HG03575 (cell line): Measurements from ENCODE around the gene DLK1.

ENCODE experiments used
- ATAC-seq: cut with Tn5 transposase; IDR thresholded peaks from one replicate; pipeline ENCODE4 v1.9.1; 2021; ENCODE audit not compliant: unreplicated experiment, insufficient number of reproducible peaks, low FRiP score; ENCODE audit errors: extremely low read depth

Gene DLK1

DNA sequence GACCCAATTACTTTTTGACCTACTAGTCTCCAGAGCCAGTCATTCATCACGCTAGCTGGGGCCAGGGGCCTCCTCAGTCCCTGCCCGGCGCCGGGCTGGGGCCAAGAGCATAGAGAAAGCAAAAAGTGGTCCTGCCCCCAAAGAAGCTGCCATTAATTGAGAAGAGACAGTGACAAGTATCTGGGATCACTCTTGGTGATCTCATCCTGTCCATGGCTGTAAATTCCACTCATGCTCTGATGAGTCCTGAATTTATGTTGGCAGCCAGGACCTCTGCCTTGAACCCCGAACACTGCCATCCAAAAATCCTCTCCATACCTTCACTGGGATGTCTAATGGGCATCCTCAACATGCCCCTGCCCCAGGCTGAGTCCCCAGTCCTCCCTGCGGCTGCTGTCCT lies 34.4 kb upstream of the DLK1 start:
- ATAC-seq: no peak

DNA sequence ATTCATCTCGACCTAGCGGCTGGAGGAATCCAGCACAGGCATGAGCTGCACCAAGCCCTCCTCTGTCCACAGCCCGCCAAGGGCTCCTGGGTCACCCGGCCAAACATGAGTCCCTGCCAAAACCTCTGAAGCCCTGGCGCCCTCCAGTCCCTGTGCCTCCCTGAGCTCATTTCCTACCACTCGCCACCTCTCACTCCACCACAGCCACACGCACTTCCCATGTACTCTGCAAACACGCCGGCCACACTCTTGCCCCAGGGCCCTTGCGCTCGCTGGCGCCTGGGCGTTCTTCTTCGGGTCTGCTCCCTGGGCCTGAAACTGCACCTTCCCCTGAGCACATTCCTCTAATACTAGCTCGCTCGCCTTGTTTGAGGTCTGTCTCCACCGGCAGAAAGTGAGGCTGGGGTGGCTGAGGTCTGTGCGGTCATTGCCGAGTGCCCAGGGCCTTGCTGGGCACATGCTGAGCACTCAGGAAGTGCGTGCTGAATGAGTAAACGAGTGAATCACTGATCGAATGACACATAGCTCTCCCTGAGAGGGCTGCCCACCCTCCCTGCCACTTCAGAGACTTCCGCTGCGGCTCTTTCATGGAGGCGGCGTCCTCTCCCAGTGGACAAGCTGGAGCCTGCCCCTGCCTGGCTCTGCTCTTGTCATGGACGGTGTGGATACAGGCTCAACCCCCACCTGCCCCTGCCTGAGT lies 33.7 kb upstream of the DLK1 start:
- ATAC-seq: no peak

DNA sequence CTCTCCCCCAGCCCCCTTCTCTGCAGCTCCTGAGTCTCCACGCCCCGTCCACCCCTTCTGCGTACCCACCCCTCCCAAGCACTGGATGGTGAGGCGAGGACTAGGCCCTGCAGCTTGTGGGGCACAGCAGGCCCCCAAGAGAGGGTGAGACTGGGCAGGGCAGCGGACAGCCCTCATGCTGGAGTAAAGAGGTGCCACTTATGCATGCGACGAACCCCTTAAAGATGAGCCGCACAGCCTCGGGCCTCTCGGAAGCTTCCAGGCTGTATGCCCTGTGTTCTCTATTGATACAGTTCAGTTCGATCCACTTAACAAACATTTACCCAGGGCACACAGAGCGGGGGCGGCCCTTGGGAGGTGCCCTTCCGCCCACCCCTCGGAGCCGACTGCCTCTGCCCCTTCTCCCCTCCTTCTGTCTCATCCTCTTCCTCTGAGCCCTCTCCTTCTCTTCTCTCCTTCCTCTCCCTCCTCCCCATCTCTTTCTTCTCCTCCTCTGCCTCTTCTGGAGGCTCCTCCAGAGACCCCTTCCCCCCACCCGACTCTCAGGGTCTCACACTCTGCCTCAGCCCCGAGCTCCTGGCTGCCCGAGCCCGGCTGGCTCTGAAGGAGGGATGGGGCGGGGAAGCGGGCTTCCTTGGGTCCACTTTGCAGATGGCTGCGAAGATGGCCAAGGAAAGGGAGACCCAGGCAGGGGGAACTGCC lies 32.7 kb upstream of the DLK1 start:
- no peak for ATAC-seq

DNA sequence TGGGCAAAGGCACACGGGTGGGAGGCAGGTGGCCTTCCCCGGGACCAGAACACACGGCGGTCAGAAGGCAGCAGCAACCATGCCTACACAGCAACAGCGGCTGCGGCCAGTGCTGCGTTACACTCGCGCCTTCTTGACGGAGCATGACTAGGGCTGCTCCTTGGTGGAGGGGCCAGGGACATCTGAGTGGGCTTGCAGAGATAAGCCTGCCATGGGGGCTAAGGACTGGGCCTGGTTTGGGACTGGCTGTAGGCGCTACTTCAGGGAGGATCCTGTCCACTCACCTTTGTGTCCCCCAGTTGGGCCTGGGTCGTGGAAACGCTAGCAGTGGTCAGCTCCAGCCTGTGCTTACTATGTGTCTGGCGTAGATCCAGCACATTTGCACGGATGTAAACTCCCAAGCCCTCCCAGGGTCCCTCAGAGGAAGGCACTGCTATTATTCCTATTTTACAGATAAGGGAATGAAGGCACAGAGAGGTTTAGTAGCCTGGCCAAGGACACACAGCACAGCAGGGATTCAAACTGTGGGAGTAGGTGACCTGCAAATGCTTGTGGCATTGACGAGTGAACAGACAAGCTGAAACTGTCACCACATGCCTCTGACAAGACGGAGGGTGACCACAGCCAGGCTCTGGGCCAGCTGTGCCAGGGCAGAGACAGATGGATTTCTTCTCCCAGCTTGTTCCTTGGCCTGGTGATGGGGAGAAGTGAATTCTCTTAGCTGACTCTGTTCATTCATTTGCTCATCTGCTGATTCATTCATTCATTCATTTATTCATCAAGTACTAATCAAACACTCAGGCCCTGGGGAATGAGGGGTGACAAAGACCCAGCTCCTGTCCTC lies 31.9 kb upstream of the DLK1 start:
- no peak for ATAC-seq

DNA sequence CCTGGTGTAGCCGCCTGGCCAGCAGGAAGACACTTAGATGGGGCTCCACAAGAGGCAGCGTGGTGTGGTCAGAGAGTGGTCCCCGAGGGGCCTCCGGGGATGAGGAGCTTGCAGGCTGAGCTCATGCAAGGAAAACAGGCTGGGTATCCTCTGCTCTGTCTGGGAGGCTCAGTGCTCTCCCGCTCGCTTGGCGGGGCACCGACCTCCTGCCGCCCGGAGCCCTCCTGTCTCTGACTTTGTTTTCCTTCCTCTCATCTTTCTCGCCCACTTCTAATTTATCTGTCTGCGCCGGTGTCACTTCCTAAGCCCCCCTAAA lies 31.3 kb upstream of the DLK1 start:
- ATAC-seq: no peak

DNA sequence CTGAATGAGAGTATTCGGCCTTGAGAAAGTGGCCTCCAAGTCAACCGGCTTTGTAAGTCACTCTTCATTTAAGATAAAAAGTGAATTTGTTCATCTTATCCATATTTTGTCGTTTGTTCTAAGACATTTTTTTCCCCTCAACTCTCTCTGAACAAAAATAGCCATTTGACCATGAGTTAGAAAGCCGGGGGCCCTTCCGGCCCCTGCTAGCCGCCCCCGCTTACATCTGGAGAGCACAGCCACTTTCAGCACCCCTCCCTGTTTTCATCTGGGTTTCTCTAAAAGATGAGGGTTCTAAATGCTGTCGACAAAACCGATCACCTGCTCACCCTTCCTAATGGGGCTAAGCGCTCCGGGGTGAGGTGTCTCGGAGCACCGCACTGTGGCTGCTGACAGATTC lies 30.7 kb upstream of the DLK1 start:
- ATAC-seq: no peak

DNA sequence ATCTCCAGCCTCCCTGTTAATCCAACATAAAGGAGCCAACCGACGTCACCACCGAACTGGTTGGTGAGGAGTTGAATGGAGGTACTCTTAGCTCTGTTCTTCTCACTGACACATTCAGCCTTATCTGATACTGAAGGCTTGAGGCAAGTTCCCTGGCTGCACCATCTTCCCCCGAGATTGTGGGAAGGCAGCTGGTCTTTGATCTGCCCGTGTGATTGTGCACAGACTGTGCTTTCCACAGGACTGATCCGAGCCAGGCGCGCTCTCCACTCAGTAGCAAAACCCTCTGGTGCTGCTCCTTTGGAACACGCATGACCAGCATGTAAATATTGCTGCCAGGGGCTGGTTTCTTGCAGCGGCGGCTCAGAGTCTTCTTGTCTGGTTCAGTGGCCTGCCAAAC lies 30.1 kb upstream of the DLK1 start:
- ATAC-seq: no peak

DNA sequence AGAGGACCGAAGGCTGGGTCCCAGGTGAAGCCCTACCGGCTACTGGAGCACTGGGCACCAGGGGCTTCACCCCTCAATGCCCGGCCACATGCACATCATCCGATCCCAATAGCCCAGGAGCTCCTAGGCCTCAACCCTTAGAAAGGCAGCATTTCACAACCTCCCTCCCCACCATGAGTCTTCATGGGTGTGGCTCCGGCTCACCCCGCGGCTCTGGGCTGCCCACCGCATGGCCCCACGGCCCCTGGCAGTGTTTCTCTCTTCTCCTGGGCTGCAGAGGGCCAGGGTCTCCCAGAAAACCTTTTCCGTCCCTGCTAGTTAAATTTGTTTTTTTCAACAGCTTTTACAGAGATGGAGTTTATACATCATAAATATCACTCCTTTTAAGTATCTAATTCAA lies 28.6 kb upstream of the DLK1 start:
- ATAC-seq: no peak

DNA sequence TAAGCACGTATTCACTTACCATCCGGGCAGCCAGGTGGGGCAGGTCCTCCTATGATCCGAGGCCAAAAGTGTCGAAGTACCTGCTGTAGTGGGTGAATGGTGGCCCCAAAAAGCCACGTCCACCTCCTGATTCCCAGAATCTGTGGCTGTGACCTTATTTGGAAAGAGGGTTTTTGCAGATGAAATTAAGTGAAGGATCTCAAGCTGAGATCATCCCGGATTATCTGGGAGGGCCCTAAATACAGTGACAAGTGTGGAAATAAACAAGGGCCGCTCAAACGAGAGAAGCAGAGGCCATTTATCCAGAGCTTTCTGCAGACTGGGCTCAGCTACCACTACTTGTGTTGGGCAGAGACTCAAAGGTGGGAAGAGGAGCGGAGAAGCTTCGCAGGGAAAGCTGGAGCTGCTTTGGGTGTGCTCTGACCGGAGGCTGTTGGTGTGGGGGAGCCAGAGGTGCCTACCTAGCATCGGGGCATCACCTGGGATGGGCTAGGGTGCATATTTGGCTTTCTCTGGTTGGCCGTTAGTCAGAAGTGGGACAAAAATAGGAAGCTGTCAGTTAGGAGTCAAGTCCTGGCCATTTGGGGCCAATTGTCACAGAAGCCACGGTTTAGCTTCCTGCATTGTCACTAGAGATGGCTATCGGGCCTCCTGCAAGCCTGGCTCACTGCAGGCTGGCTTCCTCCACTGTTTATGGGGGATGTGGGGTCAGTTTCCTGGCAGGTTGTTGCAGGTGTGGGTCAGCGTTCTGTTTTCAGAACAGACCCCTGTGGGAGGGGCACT lies 27.8 kb upstream of the DLK1 start:
- no peak for ATAC-seq

DNA sequence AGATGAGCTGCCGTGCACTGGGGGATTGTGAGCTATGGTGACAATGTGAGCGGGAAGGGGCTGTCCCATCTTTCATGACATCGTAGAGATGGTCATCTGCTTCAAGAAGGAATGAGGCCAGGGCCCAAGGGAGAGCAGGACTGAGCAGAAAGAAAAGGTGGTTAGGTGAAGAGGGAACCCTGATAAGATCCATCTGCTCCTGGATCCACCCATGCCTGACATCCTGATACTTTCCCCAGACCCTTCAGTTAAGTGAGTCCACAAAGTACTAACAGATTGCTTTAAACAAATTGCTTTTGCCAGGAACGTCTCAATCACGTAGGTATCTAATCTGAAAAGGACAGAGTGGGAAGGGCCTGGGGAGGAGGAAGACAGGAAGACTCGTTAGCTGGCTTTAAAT lies 25.4 kb upstream of the DLK1 start:
- no peak for ATAC-seq

GRCh38 chr14:100702590-100702989 lies 24.1 kb upstream of the DLK1 start:
- no peak for ATAC-seq

DNA sequence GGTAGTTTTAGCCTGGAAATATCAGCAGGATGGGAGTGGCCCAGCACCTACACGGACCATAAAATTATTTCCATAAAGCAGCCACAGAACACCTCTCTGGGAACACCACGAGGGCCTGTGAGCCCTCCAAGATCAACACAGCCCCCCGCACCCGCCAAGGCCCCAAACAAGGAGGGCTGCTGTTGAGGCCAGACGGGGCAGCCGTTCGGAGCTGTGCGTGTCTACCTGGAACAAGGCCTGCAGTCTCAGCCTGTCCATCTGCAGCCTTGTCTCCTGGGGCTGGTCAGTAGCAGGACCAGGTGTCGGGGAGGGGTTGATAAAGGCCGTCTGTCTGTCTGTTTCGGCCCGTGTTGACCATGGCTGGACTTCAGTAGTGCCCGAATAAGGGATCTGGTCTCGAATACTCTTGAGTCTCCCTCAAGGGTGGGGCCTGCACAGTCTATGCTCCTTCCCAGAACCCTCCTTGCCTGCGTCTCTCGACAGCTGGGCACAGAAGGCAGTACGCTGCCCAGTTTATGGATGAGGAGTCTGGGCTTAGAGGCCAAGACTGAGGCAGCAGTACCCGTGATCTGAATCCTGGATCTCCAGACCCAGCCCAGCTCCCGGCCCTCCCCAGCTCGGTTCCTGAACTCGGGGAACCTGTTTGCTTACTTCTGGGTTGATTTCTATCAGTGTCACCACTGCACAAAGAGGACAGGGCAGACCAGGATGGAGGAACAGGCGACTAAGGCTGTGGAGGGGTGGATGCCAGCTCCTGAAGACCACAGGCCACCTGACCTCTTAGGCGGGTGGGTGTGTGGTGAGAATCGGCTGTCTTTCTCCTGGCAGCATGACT lies 23.1 kb upstream of the DLK1 start:
- no peak for ATAC-seq

GRCh38 chr14:100706200-100706599 lies 20.5 kb upstream of the DLK1 start:
- ATAC-seq: no peak

GRCh38 chr14:100706860-100707259 lies 19.8 kb upstream of the DLK1 start:
- no peak for ATAC-seq

DNA sequence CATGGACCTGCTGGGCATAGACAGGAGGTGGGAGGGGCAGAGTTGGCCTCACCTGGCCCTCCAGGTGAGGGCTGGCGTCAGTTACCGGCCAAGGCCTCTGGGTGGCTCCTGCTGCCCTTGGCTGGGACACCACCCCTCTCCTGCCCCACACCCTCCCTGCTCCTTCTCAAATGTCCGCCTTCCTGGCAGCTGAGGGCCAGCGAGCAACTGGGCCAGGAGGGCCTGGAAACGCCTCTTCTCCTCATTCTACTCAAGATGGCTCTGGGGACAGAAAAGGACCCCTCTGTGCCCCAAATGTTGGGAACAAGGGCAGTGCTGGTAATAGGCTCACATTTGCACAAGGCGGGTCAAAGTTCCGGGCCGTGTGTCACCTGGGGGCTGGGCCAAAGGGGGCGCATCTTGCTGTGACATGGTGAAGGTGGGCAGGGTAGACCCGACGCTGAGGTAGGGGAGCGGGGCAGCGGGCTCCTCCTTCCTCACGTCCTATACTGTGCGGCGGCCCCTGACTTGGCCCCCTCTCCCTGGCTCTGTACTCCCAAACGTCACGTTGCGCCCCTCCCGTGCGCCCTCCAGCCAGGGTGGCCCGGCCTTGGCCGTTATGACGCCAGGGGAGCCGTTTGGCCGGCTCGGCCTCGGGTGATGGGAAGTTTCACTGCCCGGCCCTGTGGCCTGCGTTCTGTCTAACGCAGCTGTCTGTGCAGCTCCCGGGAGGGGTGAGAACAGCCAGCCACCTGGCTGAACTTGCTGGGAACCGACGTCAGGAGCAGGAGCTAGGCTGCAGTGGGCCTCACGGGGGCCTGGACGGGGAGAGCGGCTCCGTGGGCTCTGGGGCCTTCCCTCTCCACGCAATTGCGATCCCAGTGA lies 18.0 kb upstream of the DLK1 start:
- no peak for ATAC-seq

GRCh38 chr14:100709289-100710284 lies 17.1 kb upstream of the DLK1 start:
- ATAC-seq: no peak

- no peak for ATAC-seq
Measured at GRCh38 chr14:100710391-100710790, 16.3 kb upstream of the DLK1 start.
